ENCODE data around the gene DIAPH3. TPM values are rescaled to one million over a fixed set of nuclear protein-coding genes. Genes with fewer than 3 reads are reported as not detected.

DIAPH3 gene
- total RNA-seq, 3 donors from 2014 or later: under 0.01 to 0.88 (median 0.64) TPM

GRCh38 chr13:60080850-60081249, 82.9 kb downstream of the DIAPH3 start:
- no peaks in the 10 kb centered on the region for H3K9me3 ChIP-seq
- H3K4me1 ChIP-seq: no peaks in the 10 kb centered on the region
- H3K4me3 ChIP-seq: no peak overlapping the region
- TF ChIP-seq POLR2AphosphoS5 (IDR thresholded peaks at IDR 0.05): no peak
- no peak for TF ChIP-seq POLR2A (IDR thresholded peaks at IDR 0.05)
- TF ChIP-seq CTCF (IDR thresholded peaks at IDR 0.05): no peak
- intact Hi-C loops (cut with DNase I; ENCODE audit: low total_unique reads): no loop called here
- H3K27ac ChIP-seq: no peak overlapping the region
- no peaks in the 10 kb centered on the region for H3K27me3 ChIP-seq
- no peaks in the 10 kb centered on the region for H3K36me3 ChIP-seq
- DNase-seq (ENCODE audit: low spot score in 2 of 2): no peak

- intact Hi-C loops (cut with DNase I; ENCODE audit: low total_unique reads): no loop called here
- H3K27ac ChIP-seq: no peak overlapping the region
- no peaks in the 10 kb centered on the region for H3K36me3 ChIP-seq
- no peaks in the 10 kb centered on the region for H3K9me3 ChIP-seq
- H3K4me3 ChIP-seq: no peak overlapping the region
- no peak for DNase-seq (ENCODE audit: low spot score in 2 of 2)
- H3K4me1 ChIP-seq: no peaks in the 10 kb centered on the region
- no peaks in the 10 kb centered on the region for H3K27me3 ChIP-seq
- TF ChIP-seq POLR2A (IDR thresholded peaks at IDR 0.05) (no peak), POLR2AphosphoS5 (IDR thresholded peaks at IDR 0.05) (no peak), CTCF (IDR thresholded peaks at IDR 0.05) (no peak)
Observed at GRCh38 chr13:60078226-60078625, 85.5 kb downstream of the DIAPH3 start.

DNA sequence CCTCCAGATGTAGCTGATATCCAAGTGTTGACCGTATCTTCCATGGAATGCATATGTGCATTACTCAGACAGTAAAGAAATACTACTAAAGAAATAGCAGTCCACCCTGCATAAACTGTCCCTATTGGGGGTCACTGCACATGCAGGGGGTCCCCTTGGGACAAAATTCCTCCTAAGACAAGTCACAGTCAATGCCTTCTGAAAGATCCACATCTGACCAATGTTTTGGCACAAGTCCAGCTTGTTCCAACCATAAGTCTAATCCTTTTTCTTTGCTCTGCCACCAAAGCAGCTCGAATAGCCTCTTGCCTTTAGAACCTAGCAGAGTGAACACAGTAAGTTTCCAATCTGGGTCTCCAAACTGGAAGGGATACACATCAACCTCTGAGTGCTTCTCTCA, 87.9 kb downstream of the DIAPH3 start:
- Histone ChIP-seq H3K27ac (no peak overlapping the region), H3K4me1 (no peaks in the 10 kb centered on the region), H3K9me3 (no peaks in the 10 kb centered on the region), H3K36me3 (no peaks in the 10 kb centered on the region), H3K4me3 (no peak overlapping the region), H3K27me3 (no peaks in the 10 kb centered on the region)
- intact Hi-C loops (cut with DNase I; ENCODE audit: low total_unique reads): no loop called here
- no peak for DNase-seq (ENCODE audit: low spot score in 2 of 2)
- no peak for TF ChIP-seq POLR2A (IDR thresholded peaks at IDR 0.05)
- TF ChIP-seq POLR2AphosphoS5 (IDR thresholded peaks at IDR 0.05): no peak
- TF ChIP-seq CTCF (IDR thresholded peaks at IDR 0.05): no peak

DNA sequence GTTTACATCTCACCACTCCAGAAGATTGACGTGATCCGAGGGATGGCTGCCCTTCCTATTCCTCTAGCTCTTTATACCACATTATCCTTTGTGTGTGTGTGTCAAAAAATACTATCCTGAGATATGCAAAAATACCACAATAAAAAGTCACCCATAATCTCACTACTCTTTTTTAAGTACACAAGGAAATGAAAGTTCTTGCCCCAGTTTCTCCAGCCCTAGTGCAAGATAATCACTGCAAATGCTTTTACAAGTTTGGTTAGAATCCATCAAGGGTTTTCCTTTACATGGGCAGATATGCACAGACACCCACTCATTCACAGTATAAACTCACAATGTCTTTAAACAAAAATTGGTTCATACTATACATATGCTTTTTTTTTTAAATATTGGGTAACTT, 89.3 kb downstream of the DIAPH3 start:
- H3K27ac ChIP-seq: no peak overlapping the region
- intact Hi-C loops (cut with DNase I; ENCODE audit: low total_unique reads): no loop called here
- H3K4me3 ChIP-seq: no peak overlapping the region

DNA sequence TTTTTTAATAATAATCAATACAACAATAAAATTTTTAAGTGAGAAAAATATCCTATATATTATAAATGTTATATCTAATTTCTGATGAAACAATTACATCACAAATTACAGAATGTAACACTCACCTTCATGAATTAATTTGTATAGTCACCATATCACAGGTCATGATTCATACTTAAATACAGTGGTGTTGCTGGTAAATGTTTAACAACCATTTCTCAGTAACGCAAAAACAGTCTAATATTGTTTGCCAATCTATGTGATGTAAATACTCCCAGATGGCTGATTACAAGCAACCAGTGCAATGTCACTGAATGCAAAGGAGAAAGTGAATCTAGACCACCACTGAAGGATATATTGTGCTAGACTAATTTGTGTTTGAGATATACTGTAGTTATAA, 97.5 kb downstream of the DIAPH3 start:
- no peak for DNase-seq (ENCODE audit: low spot score in 2 of 2)
- Histone ChIP-seq H3K36me3 (no peaks in the 10 kb centered on the region), H3K9me3 (peaks cover 0 to 7% of the 10 kb centered on the region in 2 donors), H3K27ac (no peak overlapping the region), H3K4me3 (no peak overlapping the region), H3K4me1 (no peaks in the 10 kb centered on the region), H3K27me3 (no peaks in the 10 kb centered on the region)
- intact Hi-C loops (cut with DNase I; ENCODE audit: low total_unique reads): no loop called here
- no peak for TF ChIP-seq CTCF (IDR thresholded peaks at IDR 0.05)
- TF ChIP-seq POLR2AphosphoS5 (IDR thresholded peaks at IDR 0.05): no peak
- no peak for TF ChIP-seq POLR2A (IDR thresholded peaks at IDR 0.05)

More for the DNA sequence above, 89.3 kb downstream of the DIAPH3 start:
- Histone ChIP-seq H3K27me3 (no peaks in the 10 kb centered on the region), H3K9me3 (peaks cover 0 to 7% of the 10 kb centered on the region in 2 donors), H3K4me1 (no peaks in the 10 kb centered on the region), H3K36me3 (no peaks in the 10 kb centered on the region)
- TF ChIP-seq POLR2A (IDR thresholded peaks at IDR 0.05) (no peak), POLR2AphosphoS5 (IDR thresholded peaks at IDR 0.05) (no peak), CTCF (IDR thresholded peaks at IDR 0.05) (no peak)
- no peak for DNase-seq (ENCODE audit: low spot score in 2 of 2)

Measured in breast epithelium (tissue), 4 donors.